Endodermal cell (in vitro differentiated cells): Measurements from ENCODE around the gene FUOM. TPM values are rescaled to one million over a fixed set of nuclear protein-coding genes. Genes with fewer than 3 reads are reported as not detected.

ENCODE experiments used
- DNase-seq: peaks from one replicate; pipeline ENCODE4 v3.0.0-alpha.2; 2017
- H3K27ac ChIP-seq: 2 replicates; pipeline ENCODE4 v1.5.1; 2013; ENCODE audit warnings: mild to moderate bottlenecking, low read depth, low read length, moderate library complexity
- H3K27me3 ChIP-seq: 2 replicates; pipeline ENCODE4 v1.6.1; 2013; ENCODE audit warnings: mild to moderate bottlenecking, low read length, moderate library complexity; ENCODE audit not compliant: insufficient read depth, control insufficient read depth, poor library complexity, severe bottlenecking
- H3K36me3 ChIP-seq: 2 replicates; pipeline ENCODE4 v1.7.0; 2013; ENCODE audit warnings: mild to moderate bottlenecking, low read length, moderate library complexity; ENCODE audit not compliant: control insufficient read depth, insufficient read depth
- H3K4me1 ChIP-seq: one replicate; pipeline ENCODE4 v1.7.0; 2013; ENCODE audit warnings: low read length; ENCODE audit not compliant: control insufficient read depth, insufficient read depth
- H3K4me3 ChIP-seq: 2 replicates; pipeline ENCODE4 v1.5.1; 2013; ENCODE audit warnings: mild to moderate bottlenecking, low read length, moderate library complexity
- H3K9ac ChIP-seq: 2 replicates; pipeline ENCODE4 v1.6.1; 2013; ENCODE audit warnings: mild to moderate bottlenecking, low read length, moderate library complexity; ENCODE audit not compliant: poor library complexity, severe bottlenecking; ENCODE audit errors: extremely low read depth
- H3K9me3 ChIP-seq: 2 replicates; pipeline ENCODE4 v1.6.1; 2013; ENCODE audit warnings: mild to moderate bottlenecking, low read length, moderate library complexity; ENCODE audit not compliant: control insufficient read depth
- H3K27ac Mint-ChIP-seq: 2 replicates; pipeline ENCODE4 v1.8.0; 2020; ENCODE audit warnings: mixed read lengths
- H3K27me3 Mint-ChIP-seq: 2 replicates; pipeline ENCODE4 v1.8.0; 2021; ENCODE audit warnings: mild to moderate bottlenecking, mixed read lengths; ENCODE audit not compliant: insufficient read depth
- H3K36me3 Mint-ChIP-seq: 2 replicates; pipeline ENCODE4 v1.8.0; 2020; ENCODE audit warnings: low read depth, mixed read lengths
- H3K4me1 Mint-ChIP-seq: 2 replicates; pipeline ENCODE4 v1.8.0; 2020; ENCODE audit warnings: mixed read lengths
- H3K4me3 Mint-ChIP-seq: 2 replicates; pipeline ENCODE4 v1.8.0; 2020; ENCODE audit warnings: mild to moderate bottlenecking, moderate library complexity, mixed read lengths
- H3K9me3 Mint-ChIP-seq: 2 replicates; pipeline ENCODE4 v1.8.0; 2020; ENCODE audit warnings: mild to moderate bottlenecking, mixed read lengths
- WGBS, 2 experiments: methylation state at CpG; one replicate each; pipeline versions ENCODE4 v1.1.5 to v1.1.7; 2013; ENCODE audit warnings: missing lambda C conversion rate in 2 of 2, mixed read lengths in 1 of 2; ENCODE audit not compliant: insufficient coverage in 1 of 2, insufficient read length in 1 of 2; 5-methylcytosine and 5-hydroxymethylcytosine counted together
- total RNA-seq, 2 donors: library from RNA; stranded (reverse); fragmentation: NEBNext Ultra II Directional in 1 of 2; extraction: Animal tissue kit (Norgen Biotek cat#: 25700) in 1 of 2; gene quantifications; 2 replicates in 1 of 2; 3 replicates in 1 of 2; pipeline ENCODE4 v1.2.1, GENCODE V29; 2021
- TF ChIP-seq, protein P1 (sequence below): fragments of 200-600 bp; sonication (generic); conservative IDR thresholded peaks from 2 replicates; pipeline ENCODE4 v1.5.0; 2021; ENCODE audit warnings: antibody characterized with exemption, mild to moderate bottlenecking

FUOM gene
- total RNA-seq, 2 donors from 2014 or later = 81.0 to 83.9 TPM

DNA sequence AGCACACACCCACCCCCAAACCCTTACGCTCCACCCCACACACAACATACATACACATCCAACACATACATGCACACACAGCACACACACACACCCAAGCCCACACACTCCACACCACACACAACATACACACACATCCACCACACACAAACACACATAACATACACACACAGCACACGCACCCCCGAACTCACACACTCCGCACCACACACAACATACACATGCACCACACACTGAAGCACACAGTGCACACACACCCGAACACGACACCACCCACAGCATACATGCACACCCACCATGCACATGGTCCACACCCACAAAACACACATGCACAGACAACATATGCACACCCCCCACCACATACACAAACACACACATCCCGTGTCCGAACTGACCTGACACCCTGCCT lies 8.7 kb downstream of the FUOM start:
- Histone ChIP-seq H3K27ac (no peak overlapping the region), H3K9me3 (no peaks in the 10 kb centered on the region), H3K36me3 (peaks cover 1% of the 10 kb centered on the region), H3K4me3 (no peak overlapping the region), H3K9ac (no peak overlapping the region), H3K27me3 (no peaks in the 10 kb centered on the region), H3K4me1 (no peaks in the 10 kb centered on the region)
- no peaks in the 10 kb centered on the region for H3K9me3 Mint-ChIP-seq
- no peak overlapping the region for H3K4me3 Mint-ChIP-seq
- WGBS, 2 experiments = 83 to 93% methylated on average over 1 to 8 of the region's 8 CpGs
- peaks cover 20% of the 10 kb centered on the region for H3K27me3 Mint-ChIP-seq
- no peak overlapping the region for H3K27ac Mint-ChIP-seq
- TF ChIP-seq, protein P1, sequence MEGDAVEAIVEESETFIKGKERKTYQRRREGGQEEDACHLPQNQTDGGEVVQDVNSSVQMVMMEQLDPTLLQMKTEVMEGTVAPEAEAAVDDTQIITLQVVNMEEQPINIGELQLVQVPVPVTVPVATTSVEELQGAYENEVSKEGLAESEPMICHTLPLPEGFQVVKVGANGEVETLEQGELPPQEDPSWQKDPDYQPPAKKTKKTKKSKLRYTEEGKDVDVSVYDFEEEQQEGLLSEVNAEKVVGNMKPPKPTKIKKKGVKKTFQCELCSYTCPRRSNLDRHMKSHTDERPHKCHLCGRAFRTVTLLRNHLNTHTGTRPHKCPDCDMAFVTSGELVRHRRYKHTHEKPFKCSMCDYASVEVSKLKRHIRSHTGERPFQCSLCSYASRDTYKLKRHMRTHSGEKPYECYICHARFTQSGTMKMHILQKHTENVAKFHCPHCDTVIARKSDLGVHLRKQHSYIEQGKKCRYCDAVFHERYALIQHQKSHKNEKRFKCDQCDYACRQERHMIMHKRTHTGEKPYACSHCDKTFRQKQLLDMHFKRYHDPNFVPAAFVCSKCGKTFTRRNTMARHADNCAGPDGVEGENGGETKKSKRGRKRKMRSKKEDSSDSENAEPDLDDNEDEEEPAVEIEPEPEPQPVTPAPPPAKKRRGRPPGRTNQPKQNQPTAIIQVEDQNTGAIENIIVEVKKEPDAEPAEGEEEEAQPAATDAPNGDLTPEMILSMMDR = no peak
- H3K36me3 Mint-ChIP-seq = no peaks in the 10 kb centered on the region
- DNase-seq = no peak
- H3K4me1 Mint-ChIP-seq = peaks cover 7% of the 10 kb centered on the region

DNA sequence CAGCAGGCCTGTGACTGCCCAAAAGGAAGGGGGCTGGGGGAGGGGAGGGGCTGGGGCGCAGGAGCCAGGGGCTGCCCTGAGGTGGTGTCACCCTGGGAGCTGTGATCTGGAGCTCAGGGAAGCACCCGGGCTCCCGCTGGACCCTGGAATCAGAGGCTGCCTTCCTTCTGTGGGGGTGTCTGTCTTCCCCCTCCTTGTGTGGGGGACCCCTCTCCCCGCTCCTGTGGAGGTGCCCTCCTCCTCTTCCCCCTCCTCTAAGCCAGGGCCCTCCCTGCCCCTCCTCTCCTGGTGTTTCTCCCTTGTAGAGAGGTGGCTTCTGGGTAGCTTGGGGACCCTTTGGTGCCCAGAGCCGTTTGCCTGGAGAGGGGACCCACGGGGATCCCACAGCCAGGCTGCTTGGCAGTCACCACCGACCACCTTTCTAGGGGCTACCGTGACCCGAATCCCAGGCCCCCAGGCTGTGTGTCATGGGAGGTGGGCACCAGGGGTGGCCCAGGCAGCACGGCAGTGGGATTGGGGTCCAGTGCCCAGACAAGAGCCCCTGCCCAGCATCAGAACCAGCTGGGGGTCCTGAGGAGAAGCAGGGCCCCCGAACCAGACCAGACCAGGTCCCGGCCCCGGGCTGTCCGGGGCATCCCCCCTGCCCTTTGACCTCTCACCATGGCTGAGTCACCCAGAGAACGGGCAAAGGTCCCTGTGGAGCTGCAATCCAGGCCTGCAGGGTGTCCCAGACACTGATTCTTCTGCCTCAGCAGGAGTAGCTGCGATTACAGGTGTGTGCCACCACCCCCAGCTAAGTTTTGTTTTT lies 9.9 kb downstream of the FUOM start:
- Histone ChIP-seq H3K27ac (no peak overlapping the region), H3K9ac (no peak overlapping the region), H3K4me3 (no peak overlapping the region), H3K36me3 (no peaks in the 10 kb centered on the region), H3K27me3 (no peaks in the 10 kb centered on the region), H3K9me3 (no peaks in the 10 kb centered on the region), H3K4me1 (no peaks in the 10 kb centered on the region)
- Mint-ChIP-seq H3K27me3 (peaks cover 30% of the 10 kb centered on the region), H3K4me1 (peaks cover 5% of the 10 kb centered on the region), H3K9me3 (no peaks in the 10 kb centered on the region), H3K36me3 (no peaks in the 10 kb centered on the region), H3K27ac (no peak overlapping the region), H3K4me3 (no peak overlapping the region)
- TF ChIP-seq, protein P1 = no peak
- 76 to 90% methylated on average over 5 to 15 of the region's 16 CpGs for WGBS, 2 experiments
- no peak for DNase-seq

DNA sequence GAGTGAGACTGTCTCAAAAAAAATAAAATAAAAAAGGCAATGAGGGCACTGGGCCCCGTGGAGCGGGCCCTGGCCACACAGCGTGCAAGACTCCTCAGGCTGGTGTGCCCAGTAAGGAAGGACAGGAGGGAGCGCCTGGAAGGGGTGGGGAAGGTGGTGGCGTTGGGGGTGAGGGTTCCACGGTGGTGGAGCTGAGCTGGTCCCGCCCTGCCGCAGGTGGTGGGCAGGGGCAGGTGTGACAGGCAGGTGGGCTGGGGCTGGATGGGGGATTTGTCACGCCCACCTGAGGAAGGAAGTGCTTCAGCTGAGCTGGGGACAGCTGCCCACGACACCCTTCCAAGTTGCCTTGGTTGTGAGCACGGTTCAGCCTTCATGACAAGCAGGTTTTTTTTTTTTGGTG lies 11.4 kb downstream of the FUOM start:
- Mint-ChIP-seq H3K4me1 (peaks cover 5% of the 10 kb centered on the region), H3K36me3 (no peaks in the 10 kb centered on the region), H3K27me3 (peaks cover 32% of the 10 kb centered on the region), H3K4me3 (no peak overlapping the region), H3K27ac (no peak overlapping the region), H3K9me3 (no peaks in the 10 kb centered on the region)
- DNase-seq = no peak
- Histone ChIP-seq H3K9me3 (no peaks in the 10 kb centered on the region), H3K4me1 (no peaks in the 10 kb centered on the region), H3K4me3 (no peak overlapping the region), H3K36me3 (no peaks in the 10 kb centered on the region), H3K27ac (no peak overlapping the region), H3K9ac (no peak overlapping the region), H3K27me3 (peaks cover 7% of the 10 kb centered on the region)
- 78 to 89% methylated on average over 5 to 11 of the region's 11 CpGs for WGBS, 2 experiments
- TF ChIP-seq, protein P1 = no peak
